Stimulated activated CD4-positive, alpha-beta T cell treated with anti-CD3 and anti-CD28 coated beads, Interleukin-1b, Interleukin-23, amount 100 ng/mL, for 4 hours (primary cell): ENCODE data around the gene TBC1D22A.

ENCODE experiments used
- DNase-seq, 2 donors: peaks; one replicate each; pipeline ENCODE4 v3.0.0-alpha.2; 2020; ENCODE audit warnings: low read depth in 2 of 2

The TBC1D22A gene

GRCh38 chr22:46953968-46954765, 191.7 kb downstream of the TBC1D22A start:
- DNase-seq = no peak

- no peak for DNase-seq
Observed at GRCh38 chr22:46954781-46955180, 192.3 kb downstream of the TBC1D22A start.

- DNase-seq = no peak
Observed at GRCh38 chr22:46956498-46957215, 194.2 kb downstream of the TBC1D22A start.

- no peak for DNase-seq
Observed at GRCh38 chr22:46957521-46957920, 195.1 kb downstream of the TBC1D22A start.

- no peak for DNase-seq
Observed at GRCh38 chr22:46958191-46958590, 195.7 kb downstream of the TBC1D22A start.

GRCh38 chr22:46958658-46959057, 196.2 kb downstream of the TBC1D22A start:
- no peak for DNase-seq

GRCh38 chr22:46959369-46959768, 196.9 kb downstream of the TBC1D22A start:
- no peak for DNase-seq

- DNase-seq = no peak
Observed at GRCh38 chr22:46961591-46962295, 199.3 kb downstream of the TBC1D22A start.

GRCh38 chr22:46962406-46962805, 200.0 kb downstream of the TBC1D22A start:
- no peak for DNase-seq

- no peak for DNase-seq
Observed at GRCh38 chr22:46963672-46964545, 201.5 kb downstream of the TBC1D22A start.

GRCh38 chr22:46964773-46965550, 202.5 kb downstream of the TBC1D22A start:
- no peak for DNase-seq

- no peak for DNase-seq
Observed at GRCh38 chr22:46965555-46966494, 203.4 kb downstream of the TBC1D22A start.

- DNase-seq = no peak
Observed at GRCh38 chr22:46966495-46966845, 204.0 kb downstream of the TBC1D22A start.

GRCh38 chr22:46966846-46967245, 204.4 kb downstream of the TBC1D22A start:
- no peak for DNase-seq

GRCh38 chr22:46967445-46968358, 205.3 kb downstream of the TBC1D22A start:
- no peak for DNase-seq

GRCh38 chr22:46968359-46968740, 205.9 kb downstream of the TBC1D22A start:
- DNase-seq = no peak

- DNase-seq = no peak
Observed at GRCh38 chr22:46968848-46969247, 206.4 kb downstream of the TBC1D22A start.

GRCh38 chr22:46969491-46969890, 207.0 kb downstream of the TBC1D22A start:
- DNase-seq = no peak

GRCh38 chr22:46969961-46970360, 207.5 kb downstream of the TBC1D22A start:
- no peak for DNase-seq
